SU-DHL-6 (cell line): Measurements from ENCODE around the gene LDB3.

Experiments
- H2AFZ ChIP-seq: fragments of 200-600 bp; sonication (generic); 2 replicates; pipeline ENCODE4 v1.6.1; 2014; ENCODE audit warnings: low read depth, mild to moderate bottlenecking, moderate library complexity, mixed read lengths, antibody characterized with exemption, low read length; ENCODE audit not compliant: severe bottlenecking
- H3F3A ChIP-seq: fragments of 200-600 bp; shearing (Covaris generic); 2 replicates; pipeline ENCODE4 v1.6.0; 2016; ENCODE audit warnings: antibody characterized with exemption, mild to moderate bottlenecking; ENCODE audit not compliant: insufficient read depth
- H3K27ac ChIP-seq: fragments of 200-600 bp; sonication (generic); 2 replicates; pipeline ENCODE4 v1.5.1; 2016; ENCODE audit warnings: low read depth, mild to moderate bottlenecking, low read length, moderate library complexity, mixed read lengths
- H3K27me3 ChIP-seq: fragments of 200-600 bp; sonication (generic), shearing (Covaris generic); 2 replicates; pipeline ENCODE4 v1.6.0; 2014; ENCODE audit warnings: mild to moderate bottlenecking, low read length
- H3K36me3 ChIP-seq: fragments of 200-600 bp; sonication (generic); 2 replicates; pipeline ENCODE4 v1.6.1; 2014; ENCODE audit warnings: mild to moderate bottlenecking, low read length, mixed read lengths
- H3K4me2 ChIP-seq: fragments of 300-600, 200-600 bp; shearing (Covaris generic), sonication (generic); 2 replicates; pipeline ENCODE4 v1.6.0; 2014; ENCODE audit warnings: low read length, low read depth, mild to moderate bottlenecking; ENCODE audit not compliant: poor library complexity, severe bottlenecking
- H3K4me3 ChIP-seq: fragments of 200-600 bp; sonication (generic); 2 replicates; pipeline ENCODE4 v1.5.1; 2014; ENCODE audit warnings: antibody characterized with exemption, low read length, mild to moderate bottlenecking, mixed read lengths; ENCODE audit not compliant: insufficient read depth, poor library complexity, severe bottlenecking
- H3K79me2 ChIP-seq: fragments of 200-600 bp; sonication (generic); 2 replicates; pipeline ENCODE4 v1.6.1; 2014; ENCODE audit warnings: mild to moderate bottlenecking, low read length, moderate library complexity; ENCODE audit not compliant: insufficient read depth
- H3K9ac ChIP-seq: fragments of 200-600 bp; sonication (generic); 2 replicates; pipeline ENCODE4 v1.7.0; 2014; ENCODE audit warnings: mild to moderate bottlenecking, low read length
- H3K9me2 ChIP-seq: fragments of 200-600 bp; sonication (generic); replicated peaks from 2 replicates; pipeline ENCODE4 v1.6.1; 2014; ENCODE audit warnings: low read length; ENCODE audit not compliant: insufficient read depth
- H3K9me3 ChIP-seq: fragments of 200-600 bp; sonication (generic); 2 replicates; pipeline ENCODE4 v1.6.1; 2014; ENCODE audit warnings: low read length, mixed read lengths; ENCODE audit not compliant: insufficient read depth
- H4K20me1 ChIP-seq: fragments of 200-600 bp; sonication (generic); 2 replicates; pipeline ENCODE4 v1.6.1; 2014; ENCODE audit warnings: low read depth, mild to moderate bottlenecking, antibody characterized with exemption, low read length, moderate library complexity, mixed read lengths
- EZH2phosphoT487 ChIP-seq: fragments of 200-600 bp; sonication (generic), shearing (Covaris generic); conservative IDR thresholded peaks from 2 replicates; pipeline ENCODE4 v1.6.1; 2018; ENCODE audit warnings: mild to moderate bottlenecking, antibody characterized with exemption, low read length, moderate library complexity, mixed read lengths
- TF ChIP-seq, protein P1 (sequence below): fragments of 200-600 bp; sonication (generic); IDR thresholded peaks from one replicate; pipeline ENCODE4 v1.5.1; 2017; ENCODE audit warnings: antibody characterized with exemption, mild to moderate bottlenecking, low read length, moderate library complexity; ENCODE audit not compliant: insufficient read depth, poor library complexity, severe bottlenecking

The LDB3 gene

DNA sequence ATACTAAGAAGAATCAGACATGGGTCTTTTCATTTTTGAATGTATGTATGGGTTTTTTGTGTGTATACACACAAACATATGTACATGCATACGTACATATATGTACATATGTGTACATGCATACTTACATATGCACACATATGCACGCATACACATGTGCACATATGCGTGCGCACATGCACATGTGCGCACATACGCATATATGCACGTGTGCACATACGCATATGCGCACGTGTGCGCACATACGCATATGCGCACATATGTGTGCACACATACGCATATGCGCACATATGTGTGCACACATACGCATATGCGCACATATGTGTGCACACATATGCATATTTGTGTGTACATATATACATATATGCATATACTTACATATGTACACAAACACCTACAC is 83.2 kb downstream of the LDB3 start:
- Histone ChIP-seq H3K9me2 (no peaks in the 10 kb centered on the region), H3K9ac (no peak overlapping the region), H3K27ac (no peak overlapping the region), H3K4me2 (no peak overlapping the region), H4K20me1 (no peaks in the 10 kb centered on the region), H3K79me2 (peaks cover 7% of the 10 kb centered on the region), H3K36me3 (no peaks in the 10 kb centered on the region), H2AFZ (no peak overlapping the region), H3K4me3 (no peak overlapping the region), H3K27me3 (no peaks in the 10 kb centered on the region), H3K9me3 (no peaks in the 10 kb centered on the region), H3F3A (peaks cover 37% of the 10 kb centered on the region)
- TF ChIP-seq, protein P1, sequence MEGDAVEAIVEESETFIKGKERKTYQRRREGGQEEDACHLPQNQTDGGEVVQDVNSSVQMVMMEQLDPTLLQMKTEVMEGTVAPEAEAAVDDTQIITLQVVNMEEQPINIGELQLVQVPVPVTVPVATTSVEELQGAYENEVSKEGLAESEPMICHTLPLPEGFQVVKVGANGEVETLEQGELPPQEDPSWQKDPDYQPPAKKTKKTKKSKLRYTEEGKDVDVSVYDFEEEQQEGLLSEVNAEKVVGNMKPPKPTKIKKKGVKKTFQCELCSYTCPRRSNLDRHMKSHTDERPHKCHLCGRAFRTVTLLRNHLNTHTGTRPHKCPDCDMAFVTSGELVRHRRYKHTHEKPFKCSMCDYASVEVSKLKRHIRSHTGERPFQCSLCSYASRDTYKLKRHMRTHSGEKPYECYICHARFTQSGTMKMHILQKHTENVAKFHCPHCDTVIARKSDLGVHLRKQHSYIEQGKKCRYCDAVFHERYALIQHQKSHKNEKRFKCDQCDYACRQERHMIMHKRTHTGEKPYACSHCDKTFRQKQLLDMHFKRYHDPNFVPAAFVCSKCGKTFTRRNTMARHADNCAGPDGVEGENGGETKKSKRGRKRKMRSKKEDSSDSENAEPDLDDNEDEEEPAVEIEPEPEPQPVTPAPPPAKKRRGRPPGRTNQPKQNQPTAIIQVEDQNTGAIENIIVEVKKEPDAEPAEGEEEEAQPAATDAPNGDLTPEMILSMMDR = no peak
- TF ChIP-seq EZH2phosphoT487 = no peak

DNA sequence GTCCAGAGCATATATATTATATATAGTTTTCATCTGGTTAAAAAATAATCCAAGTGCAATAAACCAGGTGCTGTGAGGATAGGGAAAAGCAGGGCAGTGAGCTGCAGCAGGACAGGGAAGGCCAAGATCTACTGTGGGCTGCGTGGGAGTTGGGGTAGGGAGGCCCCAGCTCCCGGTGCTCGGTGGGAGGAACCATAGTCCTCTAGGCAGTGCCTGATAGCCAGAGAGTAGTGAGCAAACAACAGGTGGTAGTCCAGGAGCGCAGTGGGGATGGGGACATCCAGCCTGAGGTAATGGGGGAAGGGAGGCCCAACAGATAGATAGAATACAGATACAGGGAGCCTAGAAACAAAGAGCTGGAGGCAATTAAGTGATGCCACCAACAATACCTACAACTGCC is 84.0 kb downstream of the LDB3 start:
- Histone ChIP-seq H3K4me3 (no peak overlapping the region), H3K27ac (peak overlapping the region; percentile 86), H3K79me2 (peaks cover 11% of the 10 kb centered on the region), H3K9me3 (no peaks in the 10 kb centered on the region), H2AFZ (no peak overlapping the region), H3K4me2 (peak overlapping the region; percentile 86), H3F3A (peaks cover 37% of the 10 kb centered on the region), H4K20me1 (no peaks in the 10 kb centered on the region), H3K27me3 (no peaks in the 10 kb centered on the region), H3K9me2 (no peaks in the 10 kb centered on the region), H3K9ac (no peak overlapping the region), H3K36me3 (no peaks in the 10 kb centered on the region)
- TF ChIP-seq EZH2phosphoT487 = no peak
- TF ChIP-seq, protein P1 = no peak

DNA sequence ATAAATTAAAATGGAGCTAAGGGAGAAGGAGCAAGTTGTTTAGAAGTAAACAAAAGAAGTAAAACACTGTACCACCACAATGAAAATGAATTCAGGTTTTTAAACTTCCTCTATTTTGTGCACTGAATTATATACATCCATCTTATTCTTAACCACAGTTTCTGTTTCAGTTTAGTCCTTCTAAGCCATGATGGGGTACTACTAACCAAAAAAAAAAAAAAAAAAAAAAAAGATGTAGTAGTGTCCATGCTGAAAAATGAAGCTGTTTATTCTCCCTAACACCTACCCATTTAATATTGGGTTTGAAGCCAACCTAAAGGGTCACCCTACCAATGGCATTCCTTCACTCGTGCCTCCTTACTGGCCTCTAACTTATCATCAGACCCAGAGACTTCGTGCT is 84.7 kb downstream of the LDB3 start:
- Histone ChIP-seq H3F3A (peaks cover 44% of the 10 kb centered on the region), H3K27ac (peak overlapping the region; percentile 86), H3K36me3 (no peaks in the 10 kb centered on the region), H3K27me3 (no peaks in the 10 kb centered on the region), H3K4me3 (peak overlapping the region; percentile 17), H2AFZ (no peak overlapping the region), H3K9me3 (no peaks in the 10 kb centered on the region), H3K9me2 (no peaks in the 10 kb centered on the region), H3K4me2 (peak overlapping the region; percentile 86), H4K20me1 (peaks cover 4% of the 10 kb centered on the region), H3K9ac (peak overlapping the region; percentile 41), H3K79me2 (peaks cover 19% of the 10 kb centered on the region)
- no peak for TF ChIP-seq EZH2phosphoT487

DNA sequence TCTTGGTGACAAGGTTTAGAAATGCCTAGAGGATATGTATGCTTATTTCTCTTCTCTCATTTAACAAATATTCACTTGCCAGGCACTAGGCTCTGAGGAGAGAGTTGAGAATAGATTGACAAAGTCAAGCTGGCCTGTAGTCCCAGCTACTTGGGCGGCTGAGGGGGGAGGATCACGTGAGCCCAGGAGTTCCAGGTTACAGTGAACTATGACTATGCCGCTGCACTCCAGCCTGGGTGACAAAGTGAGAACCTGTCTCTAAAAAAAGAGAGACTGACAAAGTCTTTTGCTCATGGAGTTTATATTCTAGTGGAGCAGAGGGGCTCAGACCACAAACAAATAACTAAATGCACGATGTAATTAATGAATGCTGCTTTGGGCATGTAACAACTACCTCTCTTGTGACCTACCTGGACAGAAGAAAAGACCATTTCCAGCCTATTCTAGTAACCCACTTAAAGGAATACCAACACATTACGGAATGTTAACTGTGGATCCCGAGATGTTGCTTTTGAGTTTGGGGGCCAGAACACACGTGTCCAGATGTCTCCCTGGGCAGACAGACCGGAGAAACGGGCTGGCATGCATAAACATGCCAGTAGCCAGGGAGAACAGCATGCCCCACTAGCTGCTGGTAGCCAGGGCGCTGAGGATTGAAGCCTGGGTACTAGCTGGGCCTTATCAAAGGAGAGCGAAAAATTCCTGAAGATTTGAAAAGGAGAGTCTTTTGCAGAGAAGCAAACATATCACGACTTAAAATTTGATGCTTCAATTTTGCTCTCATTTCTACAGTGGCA is 85.5 kb downstream of the LDB3 start:
- Histone ChIP-seq H3K27me3 (no peaks in the 10 kb centered on the region), H3F3A (peaks cover 50% of the 10 kb centered on the region), H3K9ac (peak overlapping the region; percentile 41), H3K79me2 (peaks cover 26% of the 10 kb centered on the region), H3K4me2 (peak overlapping the region; percentile 86), H2AFZ (no peak overlapping the region), H4K20me1 (peaks cover 11% of the 10 kb centered on the region), H3K9me2 (no peaks in the 10 kb centered on the region), H3K27ac (peak overlapping the region; percentile 86), H3K4me3 (peak overlapping the region; percentile 17), H3K9me3 (no peaks in the 10 kb centered on the region), H3K36me3 (no peaks in the 10 kb centered on the region)
- no peak for TF ChIP-seq EZH2phosphoT487
- TF ChIP-seq, protein P1 = no peak
